Measurements from ENCODE around the gene PEX16. TPM values are rescaled to one million over a fixed set of nuclear protein-coding genes. Genes with fewer than 3 reads are reported as not detected.

PEX16 gene
- 10 to 100 TPM; 26.8 to 40.6 (median 35.3) TPM for total RNA-seq

- WGBS = under 1% methylated on average over 39 of the region's 45 CpGs
Measured at GRCh38 chr11:45917623-45918330, at the start of gene PEX16. PEX16 (minus strand) TSS chr11:45917877; CDS start chr11:45917811, 66 bp downstream.

DNA sequence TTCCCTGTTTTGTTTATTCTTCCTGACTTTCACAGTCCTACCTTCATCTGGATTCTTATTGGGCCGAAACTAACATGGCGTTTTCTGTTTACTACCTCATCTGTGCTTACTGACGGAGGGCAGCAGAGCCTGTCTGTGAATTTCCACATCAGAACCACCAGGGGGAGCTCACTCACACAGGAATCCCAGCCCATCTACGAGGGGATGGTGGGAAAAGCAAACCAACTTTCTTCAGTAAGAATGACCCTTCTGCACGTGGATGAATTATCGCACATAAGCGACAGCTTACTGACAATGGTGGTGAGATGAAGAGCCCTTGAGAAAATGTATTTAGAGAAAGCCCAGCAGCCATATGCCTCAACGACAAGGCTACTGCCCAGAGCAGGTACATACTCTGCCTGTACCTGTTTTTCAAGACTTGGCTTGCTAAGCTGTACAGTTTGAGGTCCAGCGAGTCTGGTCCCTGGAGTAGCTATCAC, 47.3 kb upstream of the PEX16 start:
- DNase-seq (ENCODE audit: low spot score in 2 of 2) = peak in 1 of 2 donors; percentile 73
- WGBS = 14% methylated on average over 9 of the region's 9 CpGs

More at GRCh38 chr11:45917623-45918330, at the start of gene PEX16:
- Histone ChIP-seq H3K27ac (peak within 1 kb of the TSS; percentile 92), H3K4me3 (peak within 1 kb of the TSS; percentile 89), H3K36me3 (peaks cover 34% of the 10 kb centered on the region), H3K9me3 (no peaks in the 10 kb centered on the region), H3K27me3 (peaks cover 9% of the 10 kb centered on the region), H3K4me1 (peaks cover 45% of the 10 kb centered on the region)
- peak; percentile 98 to 99 for DNase-seq (ENCODE audit: low spot score in 2 of 2)
- TF ChIP-seq POLR2A (IDR thresholded peaks at IDR 0.05) (peak in 1 of 2 donors; percentile 70), EP300 (IDR thresholded peaks at IDR 0.05) (no peak), POLR2AphosphoS5 (IDR thresholded peaks at IDR 0.05) (peak; percentile 14 to 94 (median 79))

DNA sequence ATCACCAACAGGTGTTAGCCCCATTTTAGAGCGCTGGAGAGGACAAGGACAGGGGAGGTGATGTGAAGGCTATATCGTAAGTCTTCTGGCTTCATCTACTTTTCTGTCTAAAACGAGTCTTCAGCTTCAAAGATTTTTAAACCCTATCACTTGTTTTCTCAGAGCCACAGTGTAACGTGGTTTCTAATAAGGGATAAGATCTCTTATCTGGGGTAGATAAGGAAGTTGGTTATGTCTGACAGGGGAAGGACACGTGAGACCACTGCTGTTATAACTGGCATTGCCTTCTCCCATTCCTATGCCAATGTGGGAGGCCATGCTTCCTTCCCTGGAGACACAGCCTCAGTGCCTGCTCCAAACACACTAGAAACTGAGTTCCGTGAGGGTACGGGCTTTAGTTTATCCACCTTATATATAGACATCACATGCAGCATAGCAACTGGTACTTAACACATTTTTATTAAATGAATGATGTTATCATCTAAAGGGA, 44.1 kb upstream of the PEX16 start:
- Histone ChIP-seq H3K9me3 (no peaks in the 10 kb centered on the region), H3K27ac (no peak overlapping the region), H3K36me3 (peaks cover 30% of the 10 kb centered on the region), H3K27me3 (no peaks in the 10 kb centered on the region), H3K4me3 (no peak overlapping the region), H3K4me1 (peaks cover 12% of the 10 kb centered on the region)
- no peak for DNase-seq (ENCODE audit: low spot score in 2 of 2)
- 90% methylated on average over 7 of the region's 7 CpGs for WGBS
- TF ChIP-seq, protein P1, sequence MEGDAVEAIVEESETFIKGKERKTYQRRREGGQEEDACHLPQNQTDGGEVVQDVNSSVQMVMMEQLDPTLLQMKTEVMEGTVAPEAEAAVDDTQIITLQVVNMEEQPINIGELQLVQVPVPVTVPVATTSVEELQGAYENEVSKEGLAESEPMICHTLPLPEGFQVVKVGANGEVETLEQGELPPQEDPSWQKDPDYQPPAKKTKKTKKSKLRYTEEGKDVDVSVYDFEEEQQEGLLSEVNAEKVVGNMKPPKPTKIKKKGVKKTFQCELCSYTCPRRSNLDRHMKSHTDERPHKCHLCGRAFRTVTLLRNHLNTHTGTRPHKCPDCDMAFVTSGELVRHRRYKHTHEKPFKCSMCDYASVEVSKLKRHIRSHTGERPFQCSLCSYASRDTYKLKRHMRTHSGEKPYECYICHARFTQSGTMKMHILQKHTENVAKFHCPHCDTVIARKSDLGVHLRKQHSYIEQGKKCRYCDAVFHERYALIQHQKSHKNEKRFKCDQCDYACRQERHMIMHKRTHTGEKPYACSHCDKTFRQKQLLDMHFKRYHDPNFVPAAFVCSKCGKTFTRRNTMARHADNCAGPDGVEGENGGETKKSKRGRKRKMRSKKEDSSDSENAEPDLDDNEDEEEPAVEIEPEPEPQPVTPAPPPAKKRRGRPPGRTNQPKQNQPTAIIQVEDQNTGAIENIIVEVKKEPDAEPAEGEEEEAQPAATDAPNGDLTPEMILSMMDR (IDR thresholded peaks at IDR 0.05) = no peak
- no peak for TF ChIP-seq EP300 (IDR thresholded peaks at IDR 0.05)
- TF ChIP-seq POLR2AphosphoS5 (IDR thresholded peaks at IDR 0.05) = no peak
- no peak for TF ChIP-seq POLR2A (IDR thresholded peaks at IDR 0.05)

More for the DNA sequence above, 47.3 kb upstream of the PEX16 start:
- peak overlapping the region; percentile 45 for H3K27ac ChIP-seq
- H3K27me3 ChIP-seq = no peaks in the 10 kb centered on the region
- peaks cover 12% of the 10 kb centered on the region for H3K4me1 ChIP-seq
- peaks cover 58% of the 10 kb centered on the region for H3K36me3 ChIP-seq
- no peak overlapping the region for H3K4me3 ChIP-seq
- no peaks in the 10 kb centered on the region for H3K9me3 ChIP-seq
- TF ChIP-seq, protein P1 (IDR thresholded peaks at IDR 0.05) = peak; percentile 85 to 95
- no peak for TF ChIP-seq EP300 (IDR thresholded peaks at IDR 0.05)
- TF ChIP-seq POLR2AphosphoS5 (IDR thresholded peaks at IDR 0.05) = peak in 1 of 3 donors; percentile 34

GRCh38 chr11:45960387-45961095, 42.9 kb upstream of the PEX16 start:
- 67% methylated on average over 4 of the region's 4 CpGs for WGBS
- no peak for TF ChIP-seq EP300 (IDR thresholded peaks at IDR 0.05)

GRCh38 chr11:45959851-45960250, 42.2 kb upstream of the PEX16 start:
- H3K4me3 ChIP-seq = no peak overlapping the region
- DNase-seq (ENCODE audit: low spot score in 2 of 2) = no peak
- H3K9me3 ChIP-seq = no peaks in the 10 kb centered on the region
- H3K4me1 ChIP-seq = peaks cover 7% of the 10 kb centered on the region
- TF ChIP-seq EP300 (IDR thresholded peaks at IDR 0.05) (no peak), POLR2AphosphoS5 (IDR thresholded peaks at IDR 0.05) (no peak), POLR2A (IDR thresholded peaks at IDR 0.05) (no peak)
- TF ChIP-seq, protein P1 (IDR thresholded peaks at IDR 0.05) = no peak
- no peak overlapping the region for H3K27ac ChIP-seq
- 71% methylated on average over 1 of the region's 1 CpG for WGBS
- H3K36me3 ChIP-seq = peaks cover 14% of the 10 kb centered on the region
- no peaks in the 10 kb centered on the region for H3K27me3 ChIP-seq

More at GRCh38 chr11:45960387-45961095, 42.9 kb upstream of the PEX16 start:
- peaks cover 21% of the 10 kb centered on the region for H3K36me3 ChIP-seq
- H3K27ac ChIP-seq = peak overlapping the region; percentile 69
- H3K27me3 ChIP-seq = no peaks in the 10 kb centered on the region
- no peak for DNase-seq (ENCODE audit: low spot score in 2 of 2)
- H3K4me3 ChIP-seq = no peak overlapping the region
- no peaks in the 10 kb centered on the region for H3K9me3 ChIP-seq
- H3K4me1 ChIP-seq = peaks cover 12% of the 10 kb centered on the region

DNA sequence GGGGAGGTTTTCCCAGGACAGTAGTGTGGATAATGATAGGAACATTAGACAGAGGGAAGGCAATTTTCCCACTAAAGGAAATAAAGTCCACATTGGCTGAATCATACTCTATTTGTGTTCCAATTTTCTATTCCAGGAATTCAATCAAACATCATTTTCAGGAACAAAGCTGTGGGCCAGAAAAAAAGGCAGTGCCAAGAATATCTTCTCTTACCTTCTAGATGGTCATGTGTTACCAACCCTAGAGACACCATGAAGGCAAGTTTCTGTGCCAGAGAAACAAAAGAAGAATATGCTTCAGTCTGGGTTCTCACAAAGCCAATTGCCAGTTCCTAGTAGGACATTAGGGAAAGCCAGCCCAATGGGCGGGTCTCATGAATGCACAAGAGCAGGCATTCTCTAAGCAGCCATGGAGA, 32.3 kb upstream of the PEX16 start:
- peaks cover 67% of the 10 kb centered on the region for H3K36me3 ChIP-seq
- no peaks in the 10 kb centered on the region for H3K9me3 ChIP-seq
- H3K4me3 ChIP-seq = no peak overlapping the region
- no peak for TF ChIP-seq POLR2A (IDR thresholded peaks at IDR 0.05)
- no peak overlapping the region for H3K27ac ChIP-seq
- WGBS = 93% methylated on average over 1 of the region's 1 CpG
- H3K4me1 ChIP-seq = no peaks in the 10 kb centered on the region
- no peaks in the 10 kb centered on the region for H3K27me3 ChIP-seq
- no peak for DNase-seq (ENCODE audit: low spot score in 2 of 2)
